ENCODE data around the gene PRKN.

DNA sequence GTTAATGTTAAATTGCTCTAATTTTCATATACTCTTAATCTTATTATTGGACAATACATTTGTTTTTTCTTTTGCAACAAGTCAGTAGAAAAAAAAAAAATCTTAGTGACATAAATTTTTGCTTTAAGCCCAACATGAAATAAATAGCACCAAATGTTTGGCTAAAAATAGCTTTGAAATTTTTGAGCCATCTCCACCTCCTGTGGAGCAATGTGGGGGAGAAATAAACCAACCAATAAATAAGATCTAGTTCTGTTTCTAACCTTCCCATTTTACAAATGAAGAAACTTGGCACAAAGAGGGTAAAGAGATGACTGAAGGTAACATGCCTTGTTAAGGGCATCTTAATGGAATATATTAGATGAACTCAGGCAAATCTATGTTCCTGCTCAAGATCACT, 91.4 kb downstream of the PRKN start:
- no peak for TF ChIP-seq POLR2A (IDR thresholded peaks at IDR 0.05)
- no peak for TF ChIP-seq POLR2AphosphoS5 (IDR thresholded peaks at IDR 0.05)
- TF ChIP-seq, protein P1, sequence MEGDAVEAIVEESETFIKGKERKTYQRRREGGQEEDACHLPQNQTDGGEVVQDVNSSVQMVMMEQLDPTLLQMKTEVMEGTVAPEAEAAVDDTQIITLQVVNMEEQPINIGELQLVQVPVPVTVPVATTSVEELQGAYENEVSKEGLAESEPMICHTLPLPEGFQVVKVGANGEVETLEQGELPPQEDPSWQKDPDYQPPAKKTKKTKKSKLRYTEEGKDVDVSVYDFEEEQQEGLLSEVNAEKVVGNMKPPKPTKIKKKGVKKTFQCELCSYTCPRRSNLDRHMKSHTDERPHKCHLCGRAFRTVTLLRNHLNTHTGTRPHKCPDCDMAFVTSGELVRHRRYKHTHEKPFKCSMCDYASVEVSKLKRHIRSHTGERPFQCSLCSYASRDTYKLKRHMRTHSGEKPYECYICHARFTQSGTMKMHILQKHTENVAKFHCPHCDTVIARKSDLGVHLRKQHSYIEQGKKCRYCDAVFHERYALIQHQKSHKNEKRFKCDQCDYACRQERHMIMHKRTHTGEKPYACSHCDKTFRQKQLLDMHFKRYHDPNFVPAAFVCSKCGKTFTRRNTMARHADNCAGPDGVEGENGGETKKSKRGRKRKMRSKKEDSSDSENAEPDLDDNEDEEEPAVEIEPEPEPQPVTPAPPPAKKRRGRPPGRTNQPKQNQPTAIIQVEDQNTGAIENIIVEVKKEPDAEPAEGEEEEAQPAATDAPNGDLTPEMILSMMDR (IDR thresholded peaks at IDR 0.05), result no peak
